ENCODE results near the gene UMAD1. TPM values are rescaled to one million over a fixed set of nuclear protein-coding genes. Genes with fewer than 3 reads are reported as not detected.

Gene UMAD1
- total RNA-seq, 1 donor from 2014 or later, result 13.9 TPM

DNA sequence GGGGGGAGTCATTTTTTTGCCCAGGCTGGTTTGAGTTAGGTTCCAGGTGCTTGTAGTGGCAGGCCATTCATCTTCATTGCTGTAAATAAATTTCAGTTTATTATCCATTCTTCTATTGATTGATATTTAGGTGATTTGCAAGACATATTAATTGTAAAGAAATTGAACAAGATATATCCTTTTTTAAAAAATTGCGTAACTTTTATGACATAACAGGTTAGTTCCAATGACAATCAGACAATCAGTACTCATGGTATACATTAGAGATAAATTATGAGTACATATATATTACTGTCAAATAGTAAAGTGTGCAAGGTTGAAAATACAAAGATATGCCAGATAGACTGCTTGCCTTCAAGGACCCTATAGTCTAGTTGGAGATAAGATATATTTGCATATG, 235.9 kb downstream of the UMAD1 start:
- TF ChIP-seq, protein P1, sequence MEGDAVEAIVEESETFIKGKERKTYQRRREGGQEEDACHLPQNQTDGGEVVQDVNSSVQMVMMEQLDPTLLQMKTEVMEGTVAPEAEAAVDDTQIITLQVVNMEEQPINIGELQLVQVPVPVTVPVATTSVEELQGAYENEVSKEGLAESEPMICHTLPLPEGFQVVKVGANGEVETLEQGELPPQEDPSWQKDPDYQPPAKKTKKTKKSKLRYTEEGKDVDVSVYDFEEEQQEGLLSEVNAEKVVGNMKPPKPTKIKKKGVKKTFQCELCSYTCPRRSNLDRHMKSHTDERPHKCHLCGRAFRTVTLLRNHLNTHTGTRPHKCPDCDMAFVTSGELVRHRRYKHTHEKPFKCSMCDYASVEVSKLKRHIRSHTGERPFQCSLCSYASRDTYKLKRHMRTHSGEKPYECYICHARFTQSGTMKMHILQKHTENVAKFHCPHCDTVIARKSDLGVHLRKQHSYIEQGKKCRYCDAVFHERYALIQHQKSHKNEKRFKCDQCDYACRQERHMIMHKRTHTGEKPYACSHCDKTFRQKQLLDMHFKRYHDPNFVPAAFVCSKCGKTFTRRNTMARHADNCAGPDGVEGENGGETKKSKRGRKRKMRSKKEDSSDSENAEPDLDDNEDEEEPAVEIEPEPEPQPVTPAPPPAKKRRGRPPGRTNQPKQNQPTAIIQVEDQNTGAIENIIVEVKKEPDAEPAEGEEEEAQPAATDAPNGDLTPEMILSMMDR (IDR thresholded peaks at IDR 0.05), result no peak
- DNase-seq (no peak), ATAC-seq (ENCODE audit: low read depth) (no peak)
- H3K9me3 Mint-ChIP-seq, result peaks cover 3% of the 10 kb centered on the region
- ChIA-PET CTCF (interaction anchor here (1.0 kb wide), 1 partner anchor 339 kb away, joined by 3 read pairs; no protein-coding TSS in a partner anchor), POLR2A (no interaction called here)
- H3K4me3 Mint-ChIP-seq, result no peak overlapping the region
- no peaks in the 10 kb centered on the region for H3K27me3 Mint-ChIP-seq
- H3K36me3 Mint-ChIP-seq (ENCODE audit: low read depth), result peaks cover 7% of the 10 kb centered on the region
- intact Hi-C loops (cut with micrococcal nuclease), result no loop called here
- no peak overlapping the region for H3K27ac Mint-ChIP-seq
- H3K4me1 Mint-ChIP-seq, result no peaks in the 10 kb centered on the region

DNA sequence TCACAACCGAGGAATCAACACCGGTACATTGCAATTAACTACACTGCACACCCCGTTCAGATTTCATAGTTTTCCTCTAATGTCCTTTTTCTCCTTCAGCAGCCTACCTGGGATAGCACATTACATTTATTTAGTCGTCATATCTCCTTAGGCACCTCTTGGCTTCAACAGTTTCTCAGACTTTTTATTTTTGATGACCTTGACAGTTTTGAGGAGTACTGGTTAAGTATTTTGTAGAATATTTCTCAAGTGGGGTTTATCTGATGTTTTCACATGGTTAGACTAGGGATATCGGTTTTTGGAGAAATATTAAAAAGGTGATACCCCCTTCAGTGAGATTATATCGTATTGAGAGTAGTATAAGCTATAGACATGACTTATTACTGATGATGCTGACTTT, 241.0 kb downstream of the UMAD1 start:
- Mint-ChIP-seq H3K36me3 (ENCODE audit: low read depth) (no peaks in the 10 kb centered on the region), H3K9me3 (no peaks in the 10 kb centered on the region), H3K4me3 (no peak overlapping the region), H3K27ac (no peak overlapping the region), H3K4me1 (peaks cover 23% of the 10 kb centered on the region), H3K27me3 (no peaks in the 10 kb centered on the region)
- intact Hi-C loops (cut with micrococcal nuclease), result no loop called here
- no peak for ATAC-seq (ENCODE audit: low read depth)
- DNase-seq, result no peak
- CTCF ChIA-PET, result no interaction called here
- TF ChIP-seq, protein P1 (IDR thresholded peaks at IDR 0.05), result no peak
- POLR2A ChIA-PET, result no interaction called here

DNA sequence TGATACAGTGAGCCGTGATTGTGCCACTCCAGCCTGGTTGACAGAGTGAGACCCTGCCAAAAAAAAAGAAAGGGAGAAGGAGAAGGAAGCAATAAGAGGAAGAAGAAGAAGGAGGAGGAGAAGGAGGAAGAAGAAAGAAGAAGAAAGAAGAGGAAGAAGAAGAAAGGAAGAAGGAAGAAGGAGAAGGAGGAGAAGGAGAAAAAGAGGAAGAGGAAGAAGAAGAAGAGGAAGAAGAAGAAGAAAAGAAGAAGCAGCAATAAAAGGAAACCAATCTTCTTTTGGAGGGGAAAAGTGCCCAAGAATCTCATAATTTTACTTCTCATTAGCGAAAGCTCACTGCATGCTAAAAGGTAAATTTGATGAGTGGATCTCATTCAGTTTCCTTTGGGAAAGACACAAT, 242.3 kb downstream of the UMAD1 start:
- ATAC-seq (ENCODE audit: low read depth), result no peak
- H3K27me3 Mint-ChIP-seq, result no peaks in the 10 kb centered on the region
- no peaks in the 10 kb centered on the region for H3K36me3 Mint-ChIP-seq (ENCODE audit: low read depth)
- intact Hi-C loops (cut with micrococcal nuclease), result no loop called here
- H3K27ac Mint-ChIP-seq, result peak overlapping the region; percentile 83
- no peak for DNase-seq
- ChIA-PET POLR2A (interaction anchor here (1.3 kb wide), 1 partner anchor 62 kb away, joined by 4 read pairs; no protein-coding TSS in a partner anchor), CTCF (no interaction called here)
- H3K4me1 Mint-ChIP-seq, result peaks cover 23% of the 10 kb centered on the region
- TF ChIP-seq, protein P1 (IDR thresholded peaks at IDR 0.05), result no peak
- no peaks in the 10 kb centered on the region for H3K9me3 Mint-ChIP-seq
- no peak overlapping the region for H3K4me3 Mint-ChIP-seq

DNA sequence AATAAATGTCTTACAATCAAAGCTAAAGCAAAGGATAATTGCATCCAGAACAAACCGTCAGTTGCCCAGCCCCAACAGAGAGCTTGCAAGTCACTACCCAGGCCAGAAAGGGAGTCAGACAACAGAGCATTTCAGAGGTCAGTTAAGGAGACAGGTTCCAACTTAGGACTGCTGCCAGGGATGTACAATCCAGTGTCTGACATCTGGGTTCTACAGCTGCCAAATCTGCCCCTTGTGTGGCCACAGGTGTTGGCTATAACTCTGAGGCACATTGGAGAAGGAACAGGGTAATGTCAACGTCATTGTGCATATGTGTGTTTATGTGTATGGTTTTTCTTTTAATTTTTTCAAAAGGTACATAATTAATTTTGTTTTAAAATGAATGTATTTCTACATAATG, 242.8 kb downstream of the UMAD1 start:
- Mint-ChIP-seq H3K9me3 (no peaks in the 10 kb centered on the region), H3K27me3 (no peaks in the 10 kb centered on the region), H3K4me3 (no peak overlapping the region), H3K36me3 (ENCODE audit: low read depth) (no peaks in the 10 kb centered on the region), H3K27ac (peak overlapping the region; percentile 50), H3K4me1 (peaks cover 23% of the 10 kb centered on the region)
- no peak for ATAC-seq (ENCODE audit: low read depth)
- no peak for DNase-seq
- intact Hi-C loops (cut with micrococcal nuclease), result no loop called here
- ChIA-PET CTCF (no interaction called here), POLR2A (interaction anchor here (1.3 kb wide), 1 partner anchor 62 kb away, joined by 4 read pairs; no protein-coding TSS in a partner anchor)
- TF ChIP-seq, protein P1 (IDR thresholded peaks at IDR 0.05), result no peak

DNA sequence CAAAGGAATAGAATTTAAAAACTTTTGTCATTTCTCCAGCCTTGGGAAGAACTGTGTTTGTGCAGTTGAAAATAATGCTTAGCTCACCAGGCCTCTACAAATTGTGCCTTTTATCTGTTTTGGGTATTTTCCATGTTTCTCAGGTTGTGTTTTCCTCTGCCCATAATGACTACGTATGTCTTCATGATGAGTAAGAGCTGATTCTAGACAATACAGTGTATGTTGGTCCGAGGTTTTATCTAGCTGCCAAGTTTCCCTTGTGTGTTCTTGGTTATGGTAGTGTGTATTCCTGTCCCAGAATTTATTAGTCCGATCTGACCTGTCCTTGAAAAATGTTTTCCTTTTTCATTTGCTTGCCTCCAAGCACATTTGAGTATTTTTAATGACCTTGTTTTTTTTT, 244.3 kb downstream of the UMAD1 start:
- TF ChIP-seq, protein P1 (IDR thresholded peaks at IDR 0.05), result no peak
- ChIA-PET POLR2A (no interaction called here), CTCF (no interaction called here)
- Mint-ChIP-seq H3K9me3 (no peaks in the 10 kb centered on the region), H3K4me1 (peaks cover 23% of the 10 kb centered on the region), H3K27me3 (no peaks in the 10 kb centered on the region), H3K27ac (no peak overlapping the region), H3K36me3 (ENCODE audit: low read depth) (no peaks in the 10 kb centered on the region), H3K4me3 (no peak overlapping the region)
- intact Hi-C loops (cut with micrococcal nuclease), result no loop called here
- DNase-seq, result no peak
- no peak for ATAC-seq (ENCODE audit: low read depth)

Measured in activated B cell treated with CpG ODN at 0.5 μM for 24 hours (primary cell).